Fibroblast of lung (primary cell): ENCODE results near the gene DRD2.

Experiments
- CTCF ChIP-seq, 2 donors: IDR thresholded peaks in 1 of 2; conservative IDR thresholded peaks in 1 of 2; 1 replicate in 1 of 2; 2 replicates in 1 of 2; pipeline ENCODE4 v1.5.1; 2011 to 2012; ENCODE audit warnings: low read length in 2 of 2, control low read depth in 1 of 2, inconsistent platforms in 1 of 2, low read depth in 1 of 2, mild to moderate bottlenecking in 1 of 2
- EZH2 ChIP-seq: IDR thresholded peaks from 2 replicates; pipeline ENCODE4 v1.5.1; 2012; ENCODE audit warnings: low read length, control low read depth, mild to moderate bottlenecking; ENCODE audit errors: missing control alignments

DNA sequence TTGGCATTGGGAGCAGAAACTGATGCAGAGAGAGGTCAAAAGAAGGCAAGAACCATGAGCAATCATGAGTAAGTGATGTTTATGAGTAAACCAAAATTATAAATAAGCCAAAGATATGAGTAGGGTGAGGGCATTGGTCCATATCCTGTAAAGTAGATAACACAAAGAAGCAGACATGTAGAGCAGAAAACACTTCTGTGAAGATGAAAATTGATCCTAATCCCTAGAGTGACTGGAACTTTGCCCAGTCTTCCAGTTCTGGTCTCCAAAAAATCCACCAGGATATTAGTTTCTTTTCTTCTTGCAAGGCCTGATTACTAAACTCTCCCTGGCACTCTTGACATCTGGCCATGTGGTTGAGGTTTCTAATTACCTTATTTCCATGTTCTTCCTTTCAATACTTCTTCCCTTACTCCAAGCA lies 13.7 kb upstream of the DRD2 start:
- TF ChIP-seq CTCF (conservative IDR thresholded peaks at IDR 0.05 in 1 of 2, IDR thresholded peaks at IDR 0.05 in 1 of 2; ENCODE audit: low read depth in 1 of 2, low read length in 2 of 2) (no peak), EZH2 (no peak)
